Keratinocyte (primary cell): Measurements from ENCODE around the gene SEPTIN5. TPM values are rescaled to one million over a fixed set of nuclear protein-coding genes. Genes with fewer than 3 reads are reported as not detected.

Source experiments
- DNase-seq: peaks from one replicate; pipeline ENCODE4 v3.0.0-alpha.2; 2011; ENCODE audit warnings: low read depth, missing footprints, low spot score
- FAIRE-seq: peaks from 2 replicates; lab custom pipeline; 2011; peaks lifted over from hg19 to GRCh38; lab: Jason Lieb, UNC
- H2AFZ ChIP-seq: 2 replicates; pipeline ENCODE4 v1.6.0; 2012; ENCODE audit warnings: low read length, control low read depth, inconsistent platforms; ENCODE audit not compliant: control insufficient read depth
- H3K27ac ChIP-seq: 2 replicates; pipeline ENCODE4 v1.5.1; 2011; ENCODE audit warnings: low read length; ENCODE audit not compliant: control insufficient read depth, insufficient read depth
- H3K27me3 ChIP-seq: 3 replicates; pipeline ENCODE4 v1.6.0; 2011; ENCODE audit warnings: low read length; ENCODE audit not compliant: control insufficient read depth, insufficient read depth; ENCODE audit errors: extremely low read depth
- H3K36me3 ChIP-seq, 2 experiments: 2 replicates in 1 of 2; 3 replicates in 1 of 2; pipeline ENCODE4 v1.5.1; 2011; ENCODE audit warnings: low read length in 2 of 2, mild to moderate bottlenecking in 1 of 2; ENCODE audit not compliant: control insufficient read depth in 2 of 2, insufficient read depth in 2 of 2; ENCODE audit errors: extremely low read depth in 1 of 2
- H3K4me1 ChIP-seq: 3 replicates; pipeline ENCODE4 v1.5.1; 2011; ENCODE audit warnings: low read length; ENCODE audit not compliant: control insufficient read depth, insufficient read depth; ENCODE audit errors: extremely low read depth
- H3K4me2 ChIP-seq: 3 replicates; pipeline ENCODE4 v1.6.0; 2011; ENCODE audit warnings: low read depth, low read length; ENCODE audit not compliant: control insufficient read depth, insufficient read depth; ENCODE audit errors: extremely low read depth
- H3K4me3 ChIP-seq, 3 experiments: fragments of 200-600 bp in 1 of 3; sonication (generic) in 1 of 3; 2 replicates in 2 of 3; 3 replicates in 1 of 3; pipeline ENCODE4 v1.5.1; 2011 to 2016; ENCODE audit warnings: low read length in 3 of 3, mild to moderate bottlenecking in 3 of 3, control low read depth in 2 of 3, inconsistent platforms in 1 of 3, low read depth in 1 of 3, mixed read lengths in 1 of 3, mixed run types in 1 of 3, moderate library complexity in 1 of 3; ENCODE audit not compliant: control insufficient read depth in 2 of 3, insufficient read depth in 2 of 3; ENCODE audit errors: extremely low read depth in 1 of 3
- H3K79me2 ChIP-seq: 2 replicates; pipeline ENCODE4 v1.6.0; 2012; ENCODE audit warnings: low read length; ENCODE audit not compliant: control insufficient read depth, insufficient read depth
- H3K9ac ChIP-seq: 3 replicates; pipeline ENCODE4 v1.6.0; 2011; ENCODE audit warnings: low read length; ENCODE audit not compliant: control insufficient read depth, insufficient read depth; ENCODE audit errors: extremely low read depth
- H3K9me1 ChIP-seq: 3 replicates; pipeline ENCODE4 v1.6.0; 2011; ENCODE audit warnings: low read length; ENCODE audit not compliant: control insufficient read depth, insufficient read depth; ENCODE audit errors: extremely low read depth
- H3K9me3 ChIP-seq: 2 replicates; pipeline ENCODE4 v1.5.1; 2012; ENCODE audit warnings: low read depth, low read length; ENCODE audit not compliant: control insufficient read depth
- H4K20me1 ChIP-seq: 3 replicates; pipeline ENCODE4 v1.6.0; 2011; ENCODE audit warnings: low read length; ENCODE audit not compliant: control insufficient read depth, insufficient read depth; ENCODE audit errors: extremely low read depth
- EZH2 ChIP-seq: IDR thresholded peaks from one replicate; pipeline ENCODE4 v1.6.1; 2012; ENCODE audit warnings: inconsistent platforms, mild to moderate bottlenecking, low read length, moderate library complexity
- dilution Hi-C: fragments of 300-500 bp; cut with MboI; formaldehyde crosslinking; loops from one replicate; pipeline ENCODE4 v1.7.0; 2020; ENCODE audit warnings: low sequenced_read_pairs; ENCODE audit not compliant: extremely low pct_ligation_motif_present
- polyA plus RNA-seq, 5 experiments: library from polyadenylated mRNA; depleted of rRNA in 3 of 5; stranded (reverse) in 3 of 5; stranded (forward) in 1 of 5; unstranded in 1 of 5; fragments of >200 nt; gene quantifications; 1 replicate in 1 of 5; 2 replicates in 3 of 5; 3 replicates in 1 of 5; pipeline versions ENCODE4 v1.2.1 to v1.2.3, GENCODE V29; 2011 to 2012; ENCODE audit warnings: missing spikeins in 2 of 5, low read depth in 1 of 5, low replicate concordance in 1 of 5
- TF ChIP-seq, protein P1 (sequence below), 3 experiments: IDR thresholded peaks in 1 of 3; conservative IDR thresholded peaks in 1 of 3; optimal IDR thresholded peaks in 1 of 3; 2 replicates in 2 of 3; 3 replicates in 1 of 3; pipeline versions ENCODE3 to v1.5.1; 2011; ENCODE audit warnings: low read length in 3 of 3, mild to moderate bottlenecking in 3 of 3, moderate library complexity in 2 of 3, control low read depth in 1 of 3, inconsistent platforms in 1 of 3; ENCODE audit not compliant: insufficient read depth in 2 of 3; ENCODE audit errors: extremely low read depth in 1 of 3

Gene SEPTIN5
- polyA plus RNA-seq, 1 donor (not counting 4 experiments of a cell fraction or from before 2014, with no cell fraction given) = 2.2 TPM

DNA sequence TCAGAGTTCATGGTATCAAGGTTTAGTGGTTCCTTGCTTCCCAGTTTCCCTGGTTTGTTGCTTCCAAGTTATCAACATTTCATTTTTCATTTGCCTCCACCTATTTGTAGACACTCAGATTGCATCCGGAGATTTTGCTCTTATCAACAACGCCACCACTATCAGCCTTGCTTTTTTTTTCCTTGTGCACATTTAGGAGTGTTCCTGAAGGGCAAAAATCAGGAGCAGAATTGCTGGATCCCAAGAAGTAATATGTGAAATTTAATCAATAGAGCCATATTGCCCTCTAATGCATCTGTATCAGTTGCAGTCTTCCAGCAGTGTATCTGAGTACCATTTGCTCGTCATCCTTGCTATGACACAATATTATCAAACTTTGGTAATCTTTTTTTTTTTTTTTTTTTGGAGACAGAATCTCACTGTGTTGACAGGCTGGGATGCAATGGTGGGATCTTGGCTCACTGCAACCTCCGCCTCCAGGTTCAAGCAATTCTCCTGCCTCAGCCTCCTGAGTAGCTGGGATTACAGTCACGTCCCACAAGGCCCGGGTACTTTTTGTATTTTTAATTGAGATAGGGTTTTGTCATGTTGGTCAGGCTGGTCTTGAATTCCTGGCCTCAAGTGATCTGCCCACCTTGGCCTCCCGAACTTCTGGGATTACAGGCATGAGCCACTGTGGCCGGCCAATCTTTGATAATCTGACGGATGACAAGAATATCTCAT, 42.1 kb upstream of the SEPTIN5 start:
- no peaks in the 10 kb centered on the region for H3K4me1 ChIP-seq
- H3K27me3 ChIP-seq = peaks cover 9% of the 10 kb centered on the region
- H3K79me2 ChIP-seq = no peaks in the 10 kb centered on the region
- no peaks in the 10 kb centered on the region for H3K9me1 ChIP-seq
- TF ChIP-seq, protein P1, sequence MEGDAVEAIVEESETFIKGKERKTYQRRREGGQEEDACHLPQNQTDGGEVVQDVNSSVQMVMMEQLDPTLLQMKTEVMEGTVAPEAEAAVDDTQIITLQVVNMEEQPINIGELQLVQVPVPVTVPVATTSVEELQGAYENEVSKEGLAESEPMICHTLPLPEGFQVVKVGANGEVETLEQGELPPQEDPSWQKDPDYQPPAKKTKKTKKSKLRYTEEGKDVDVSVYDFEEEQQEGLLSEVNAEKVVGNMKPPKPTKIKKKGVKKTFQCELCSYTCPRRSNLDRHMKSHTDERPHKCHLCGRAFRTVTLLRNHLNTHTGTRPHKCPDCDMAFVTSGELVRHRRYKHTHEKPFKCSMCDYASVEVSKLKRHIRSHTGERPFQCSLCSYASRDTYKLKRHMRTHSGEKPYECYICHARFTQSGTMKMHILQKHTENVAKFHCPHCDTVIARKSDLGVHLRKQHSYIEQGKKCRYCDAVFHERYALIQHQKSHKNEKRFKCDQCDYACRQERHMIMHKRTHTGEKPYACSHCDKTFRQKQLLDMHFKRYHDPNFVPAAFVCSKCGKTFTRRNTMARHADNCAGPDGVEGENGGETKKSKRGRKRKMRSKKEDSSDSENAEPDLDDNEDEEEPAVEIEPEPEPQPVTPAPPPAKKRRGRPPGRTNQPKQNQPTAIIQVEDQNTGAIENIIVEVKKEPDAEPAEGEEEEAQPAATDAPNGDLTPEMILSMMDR (optimal IDR thresholded peaks at IDR 0.05 in 1 of 3, IDR thresholded peaks at IDR 0.05 in 1 of 3, conservative IDR thresholded peaks at IDR 0.05 in 1 of 3; ENCODE audit: extremely low read depth in 1 of 3, insufficient read depth in 2 of 3, low read length in 3 of 3) = no peak
- no peak for TF ChIP-seq EZH2
- H4K20me1 ChIP-seq = no peaks in the 10 kb centered on the region
- H3K4me2 ChIP-seq = no peak overlapping the region
- no peaks in the 10 kb centered on the region for H3K9me3 ChIP-seq
- H3K27ac ChIP-seq = no peak overlapping the region
- FAIRE-seq = no peak
- no peak for DNase-seq
- no peak overlapping the region for H2AFZ ChIP-seq
- no peak overlapping the region for H3K9ac ChIP-seq
- H3K36me3 ChIP-seq = no peaks in the 10 kb centered on the region
- H3K4me3 ChIP-seq = no peak overlapping the region
- dilution Hi-C loops = no loop called here

DNA sequence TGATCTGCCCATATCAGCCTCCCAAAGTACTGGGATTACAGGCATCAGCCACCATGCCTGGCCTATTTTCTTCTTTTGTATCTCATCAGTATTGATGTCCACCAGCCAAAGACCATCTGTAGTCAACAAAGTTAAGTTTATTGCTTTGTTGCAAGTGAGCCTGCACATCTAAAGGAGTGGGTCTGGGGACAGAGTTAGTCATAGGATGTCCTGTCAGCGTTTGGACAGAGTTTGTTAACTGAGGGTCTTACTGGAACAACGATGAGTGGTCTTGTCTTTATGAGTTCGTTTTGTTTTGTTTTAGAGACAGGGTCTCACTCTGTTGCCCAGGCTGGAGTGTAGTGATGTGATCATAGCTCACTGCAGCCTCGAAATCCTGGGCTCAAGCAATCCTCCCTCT, 40.6 kb upstream of the SEPTIN5 start:
- Histone ChIP-seq H3K4me1 (no peaks in the 10 kb centered on the region), H3K27ac (no peak overlapping the region), H3K4me2 (no peak overlapping the region), H2AFZ (no peak overlapping the region), H4K20me1 (no peaks in the 10 kb centered on the region), H3K4me3 (no peak overlapping the region), H3K79me2 (no peaks in the 10 kb centered on the region), H3K27me3 (peaks cover 9% of the 10 kb centered on the region), H3K9ac (no peak overlapping the region), H3K9me3 (no peaks in the 10 kb centered on the region), H3K9me1 (no peaks in the 10 kb centered on the region), H3K36me3 (no peaks in the 10 kb centered on the region)
- FAIRE-seq (no peak), DNase-seq (no peak)
- TF ChIP-seq, protein P1 (optimal IDR thresholded peaks at IDR 0.05 in 1 of 3, IDR thresholded peaks at IDR 0.05 in 1 of 3, conservative IDR thresholded peaks at IDR 0.05 in 1 of 3; ENCODE audit: extremely low read depth in 1 of 3, insufficient read depth in 2 of 3, low read length in 3 of 3) = no peak
- no peak for TF ChIP-seq EZH2
- dilution Hi-C loops = no loop called here
